ENCODE results near the gene SLC7A8.

DNA sequence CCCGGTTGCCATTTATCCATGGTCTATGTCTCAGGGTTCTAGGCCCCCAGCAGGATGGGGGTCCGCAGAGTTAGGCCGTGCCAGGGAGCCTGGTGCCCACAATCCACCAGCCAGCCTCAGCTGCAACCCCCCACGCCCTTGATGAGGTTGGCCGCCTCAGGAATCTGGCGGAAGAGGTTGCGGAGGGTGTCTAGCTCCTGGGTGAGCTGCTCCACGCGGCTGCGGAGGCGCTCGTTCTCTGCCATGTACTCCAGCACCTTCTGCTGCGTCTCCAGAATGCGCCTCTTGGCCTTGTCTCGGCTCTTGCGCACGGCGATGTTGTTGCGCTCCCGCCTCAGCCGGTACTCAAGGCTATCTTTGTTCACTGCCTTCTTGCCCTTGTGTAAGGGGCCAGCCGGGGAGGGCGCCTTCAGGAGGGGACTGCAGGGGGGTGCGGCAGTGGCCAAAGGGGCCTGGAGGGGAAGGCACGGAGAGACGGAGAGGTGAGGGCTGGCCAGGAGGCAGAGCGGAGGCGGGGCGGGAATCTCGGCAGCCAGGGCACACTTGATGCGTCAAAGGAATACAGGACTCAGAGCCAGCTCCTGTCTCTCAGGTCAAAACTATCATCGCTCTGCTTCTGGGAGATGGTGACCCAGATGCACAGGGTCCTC lies 66.0 kb downstream of the SLC7A8 start:
- TF ChIP-seq FOXM1 (IDR thresholded peaks at IDR 0.05; ENCODE audit: borderline replicate concordance) (no peak), ARNT (IDR thresholded peaks at IDR 0.05) (no peak), TARDBP (IDR thresholded peaks at IDR 0.05) (no peak)

Measured in HEK293T (cell line).